DMS53 treated with DMSO at 0.1 percent for 48 hours (cell line): ENCODE data around the gene SOX12.
"Not testable (repeated sequence)": the region's sequence is repeated elsewhere in the genome, so short reads cannot be mapped to it uniquely, and the experiment has no call there.

Experiments
- DNase-seq: peaks from one replicate; lab custom pipeline; 2025; ENCODE audit not compliant: unreplicated experiment; lab: John Stamatoyannopoulos, UW

Gene SOX12

GRCh38 chr20:328975-329695 lies 3.8 kb downstream of the SOX12 start:
- no peak for DNase-seq

DNA sequence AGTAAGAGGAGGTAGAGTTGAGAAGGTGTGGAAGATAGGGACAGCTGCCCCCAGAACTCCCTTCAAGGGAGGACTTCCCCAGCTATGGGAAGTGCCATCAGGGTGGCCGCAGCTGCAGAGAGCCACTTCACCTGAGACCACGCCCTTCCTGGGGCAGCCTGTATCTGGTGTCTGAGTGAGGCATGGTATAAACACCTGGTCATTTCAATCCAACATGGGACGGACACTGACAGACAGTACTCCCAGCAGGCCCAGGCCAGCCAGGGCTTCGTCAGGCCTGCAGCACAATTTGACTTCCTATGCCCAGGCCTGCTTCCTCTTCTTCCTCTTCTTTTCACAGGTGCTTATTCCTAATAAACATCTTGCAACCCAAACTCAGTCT lies 4.5 kb downstream of the SOX12 start:
- DNase-seq, result peak; percentile 74

GRCh38 chr20:330233-331149 lies 5.1 kb downstream of the SOX12 start:
- DNase-seq, result peak; percentile 50

DNA sequence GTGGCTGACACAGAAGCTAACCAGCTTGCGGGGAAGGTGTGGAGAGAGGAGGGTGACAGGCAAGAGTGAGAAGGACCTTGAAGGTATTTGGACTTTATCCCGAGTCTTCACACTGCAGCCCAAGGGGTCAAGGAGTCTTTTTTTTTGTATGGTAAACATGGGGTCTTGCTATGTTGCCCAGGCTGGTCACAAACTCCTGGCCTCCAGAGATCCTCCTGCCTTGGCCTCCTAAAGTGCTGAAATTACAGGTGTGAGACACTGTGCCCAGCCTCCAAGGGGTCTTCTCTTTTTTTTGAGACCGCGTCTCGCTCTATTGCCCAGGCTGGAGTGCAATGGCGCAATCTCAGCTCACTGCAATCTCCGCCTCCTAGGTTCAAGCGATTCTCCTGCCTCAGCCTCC lies 9.2 kb downstream of the SOX12 start:
- no peak for DNase-seq

DNA sequence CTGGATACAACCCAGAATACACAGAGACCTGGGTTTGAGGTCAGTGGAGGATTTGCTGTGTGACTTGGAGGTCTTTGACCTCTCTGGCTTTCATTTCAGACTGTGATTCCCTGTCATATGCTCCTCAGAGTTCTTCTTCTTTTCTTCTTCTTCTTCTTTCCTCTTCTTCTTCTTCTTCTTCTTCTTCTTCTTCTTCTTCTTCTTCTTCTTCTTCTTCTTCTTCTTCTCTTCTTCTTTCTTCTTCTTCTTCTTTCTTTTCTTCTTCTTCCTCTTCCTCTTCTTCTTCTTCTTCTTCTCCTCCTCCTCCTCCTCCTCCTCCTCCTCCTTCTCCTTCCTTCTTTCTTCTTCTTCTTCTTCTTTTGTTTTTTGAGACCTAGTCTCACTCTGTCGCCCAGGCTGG lies 10.7 kb downstream of the SOX12 start:
- DNase-seq, result not testable (repeated sequence)

DNA sequence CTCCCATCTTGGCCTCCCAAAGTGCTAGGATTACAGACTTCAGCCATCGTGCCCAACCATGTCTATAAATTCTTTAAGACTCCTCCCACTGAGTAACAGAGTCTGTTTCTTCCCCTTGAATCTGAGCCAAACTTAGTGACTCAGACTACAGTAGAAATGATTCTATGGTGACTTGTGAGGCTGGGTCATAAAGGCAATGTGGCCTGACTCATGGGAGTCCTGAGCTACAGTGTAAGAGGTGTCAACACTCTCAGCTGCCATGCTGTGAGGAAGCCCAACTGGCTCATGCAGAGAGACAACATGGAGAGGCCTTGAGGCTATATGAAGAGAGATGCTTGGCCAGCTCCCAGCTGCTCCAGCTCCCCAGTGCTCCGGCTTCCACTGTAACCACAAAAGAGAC lies 16.3 kb downstream of the SOX12 start:
- no peak for DNase-seq

- no peak for DNase-seq
Observed at GRCh38 chr20:343107-343506, 17.8 kb downstream of the SOX12 start.

DNA sequence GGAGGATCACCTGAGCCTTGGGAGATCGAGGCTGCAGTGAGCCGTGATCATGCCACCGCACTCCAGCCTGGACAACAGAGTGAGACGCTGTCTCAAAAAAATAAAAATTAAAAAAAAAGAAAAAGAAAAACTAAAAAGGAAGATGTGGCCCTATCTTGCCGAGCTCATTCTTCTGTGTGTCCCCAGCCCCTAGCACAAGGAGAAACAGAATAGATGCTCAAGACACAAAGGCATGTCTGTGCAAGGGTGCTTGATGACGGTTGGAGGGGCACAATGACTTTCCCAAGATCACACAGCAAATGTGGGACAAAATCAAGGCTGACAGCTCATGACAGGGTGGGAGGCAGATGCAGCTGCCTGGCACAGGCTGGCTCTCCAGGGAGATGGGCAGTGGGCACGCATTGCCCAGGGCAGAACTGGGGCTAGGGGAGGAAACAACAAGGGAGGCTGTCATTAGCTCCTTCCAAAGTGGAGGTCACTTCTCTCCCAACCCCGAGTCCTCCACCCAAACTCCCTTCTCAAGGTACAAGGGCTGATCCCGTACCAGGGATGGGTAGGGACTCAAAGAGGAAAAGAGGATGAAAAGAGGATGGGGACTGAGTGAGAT lies 20.8 kb downstream of the SOX12 start:
- DNase-seq, result no peak

DNA sequence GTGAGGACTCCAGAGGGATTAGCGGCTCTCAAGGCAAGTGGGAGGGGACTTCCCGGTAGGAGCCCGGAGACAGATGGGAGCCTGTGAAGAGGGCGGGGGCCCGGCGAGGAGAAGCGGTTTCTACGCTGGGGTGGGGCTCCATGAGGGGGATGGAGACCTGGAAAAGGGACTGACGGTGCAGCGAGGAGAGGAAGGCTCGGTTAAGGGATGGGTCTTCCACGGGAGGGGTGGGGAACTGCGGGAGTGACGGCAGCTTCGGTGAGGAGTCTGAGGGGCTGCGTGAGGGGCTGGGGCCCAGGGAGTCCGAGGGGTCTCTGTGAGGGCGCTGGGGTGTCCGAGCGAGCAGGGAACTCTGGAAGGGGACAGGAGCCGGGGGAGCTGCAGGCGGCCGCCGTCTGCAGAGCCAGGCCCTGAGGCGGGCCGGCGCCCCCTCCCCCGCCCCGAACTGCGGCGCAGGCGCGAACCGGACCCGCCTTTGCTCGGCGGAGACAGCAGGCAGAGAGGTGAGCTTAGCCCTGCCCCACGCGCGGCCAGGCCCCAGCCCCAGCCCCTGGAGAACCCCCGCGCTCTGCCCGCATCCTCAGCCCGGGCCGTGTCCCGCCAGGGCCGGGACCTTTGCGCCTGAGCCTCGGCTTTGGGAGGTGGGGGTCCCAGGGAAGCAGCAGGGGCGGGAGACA lies 21.4 kb downstream of the SOX12 start, which contains the start of gene NRSN2:
Gene NRSN2 (plus strand): TSS at position 472 of the 677 bp plus-strand sequence. CDS start 2,533 bp downstream, outside the sequence.
- DNase-seq, result peak; percentile 54

GRCh38 chr20:347317-347639 lies 21.9 kb downstream of the SOX12 start:
- no peak for DNase-seq

- peak; percentile 89 for DNase-seq
Observed at GRCh38 chr20:347640-348484, 22.5 kb downstream of the SOX12 start.

- no peak for DNase-seq
Observed at GRCh38 chr20:348972-349841, 23.9 kb downstream of the SOX12 start.

DNA sequence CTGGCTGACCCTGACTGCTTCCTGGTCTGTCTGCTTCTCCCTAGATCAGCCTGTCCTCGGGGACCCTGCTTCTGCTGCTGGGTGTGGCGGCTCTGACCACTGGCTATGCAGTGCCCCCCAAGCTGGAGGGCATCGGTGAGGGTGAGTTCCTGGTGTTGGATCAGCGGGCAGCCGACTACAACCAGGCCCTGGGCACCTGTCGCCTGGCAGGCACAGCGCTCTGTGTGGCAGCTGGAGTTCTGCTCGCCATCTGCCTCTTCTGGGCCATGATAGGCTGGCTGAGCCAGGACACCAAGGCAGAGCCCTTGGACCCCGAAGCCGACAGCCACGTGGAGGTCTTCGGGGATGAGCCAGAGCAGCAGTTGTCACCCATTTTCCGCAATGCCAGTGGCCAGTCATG lies 27.8 kb downstream of the SOX12 start:
- DNase-seq, result no peak

DNA sequence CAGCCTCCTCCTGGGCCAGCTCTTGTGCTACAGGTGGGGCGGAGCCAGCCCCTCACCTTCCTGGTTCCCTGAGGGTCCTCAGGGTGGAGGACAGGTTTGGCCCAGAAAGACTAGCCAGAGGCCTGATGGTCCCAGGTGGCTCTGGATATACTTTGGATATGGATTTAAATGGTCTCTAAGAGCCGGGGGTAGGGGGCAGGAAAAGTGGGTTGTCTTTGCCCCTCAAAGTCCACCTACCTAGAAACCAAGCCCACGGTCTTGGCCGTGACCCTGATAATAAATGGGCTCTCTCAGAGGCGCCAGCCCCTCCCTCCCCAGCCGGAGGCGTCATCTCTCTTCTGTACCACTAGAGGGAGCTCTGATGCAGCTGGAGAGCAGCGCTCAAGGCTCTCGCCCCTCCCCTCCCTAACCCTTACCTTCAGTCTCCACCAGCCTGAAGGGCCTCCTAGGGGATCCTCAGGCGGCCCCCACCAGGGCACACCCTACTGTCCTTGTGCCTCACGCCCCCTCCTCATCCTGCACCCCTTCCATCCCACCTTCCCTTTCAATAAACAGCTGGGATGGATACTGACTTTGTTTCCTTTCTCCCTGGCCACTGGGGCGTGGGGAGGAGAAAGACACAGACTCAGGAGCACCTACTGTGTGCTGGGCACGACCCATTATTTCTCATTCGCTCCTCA lies 29.1 kb downstream of the SOX12 start:
- peak; percentile 70 for DNase-seq

- not testable (repeated sequence) for DNase-seq
Observed at GRCh38 chr20:356154-356553, 30.8 kb downstream of the SOX12 start.

DNA sequence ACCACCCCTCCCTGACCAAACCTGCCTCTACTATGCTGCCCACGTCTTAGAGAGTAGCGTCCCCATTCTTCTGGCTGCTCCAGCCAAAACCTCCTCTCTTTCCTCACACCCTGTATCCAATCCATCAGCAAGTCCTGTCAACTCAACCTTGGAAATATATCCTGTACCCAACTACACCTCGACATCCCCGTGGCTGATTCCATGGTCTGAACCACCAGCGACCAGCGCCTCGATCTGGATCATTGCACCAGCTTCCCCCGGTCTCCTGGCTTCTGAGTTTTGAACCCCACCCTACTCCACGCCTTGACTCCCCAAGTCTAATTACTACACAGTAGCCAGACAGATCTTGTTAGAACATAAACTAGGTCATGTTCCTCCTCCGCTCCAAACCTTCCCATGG lies 31.4 kb downstream of the SOX12 start:
- no peak for DNase-seq

DNA sequence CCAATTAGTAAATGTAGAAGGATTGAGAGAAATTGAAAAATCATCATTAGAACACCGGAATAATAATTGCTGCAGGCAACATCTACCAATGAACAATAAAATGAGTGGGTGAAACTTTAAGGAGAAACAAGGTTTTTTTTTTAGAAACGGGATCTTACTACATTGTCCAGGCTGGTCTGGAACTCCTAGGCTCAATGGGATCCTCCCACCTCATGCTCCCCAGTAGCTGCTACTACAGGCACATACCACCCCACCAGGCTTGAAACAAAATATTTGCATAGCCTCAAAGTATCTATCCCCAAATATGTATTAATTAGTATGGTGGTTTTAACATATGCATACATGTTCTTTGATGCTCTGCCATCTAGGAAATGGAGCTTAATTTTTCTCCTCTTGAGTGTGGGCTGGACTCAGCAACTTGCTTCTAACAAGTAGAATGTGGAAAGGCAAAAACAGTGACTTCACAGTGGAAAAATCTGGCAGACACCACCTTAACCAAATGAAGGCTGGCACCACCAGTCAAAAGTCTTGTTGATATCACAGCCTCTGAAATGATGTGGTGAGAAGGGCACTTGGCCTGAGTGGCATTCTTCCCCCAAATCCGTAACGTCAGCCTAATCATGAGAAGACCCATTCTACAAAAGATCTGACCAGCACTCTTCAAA lies 33.7 kb downstream of the SOX12 start:
- DNase-seq, result no peak

DNA sequence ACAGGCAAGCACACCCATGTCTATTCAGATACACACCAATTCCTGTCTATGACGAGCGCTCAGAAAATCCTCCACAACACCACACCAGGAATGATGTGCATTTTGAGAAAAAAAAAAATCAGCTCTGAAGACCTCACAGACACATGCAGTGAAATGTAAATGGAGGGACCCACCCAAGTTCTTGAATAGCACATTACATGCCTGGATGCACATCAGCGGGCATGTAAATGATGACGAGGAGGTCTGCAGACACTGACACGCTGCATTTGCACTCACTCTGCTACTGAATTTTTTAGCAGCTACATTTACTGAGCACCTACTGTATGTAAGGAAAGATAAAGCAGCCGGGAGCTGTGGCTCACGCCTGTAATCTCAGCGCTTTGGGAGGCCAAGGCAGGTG lies 36.2 kb downstream of the SOX12 start:
- no peak for DNase-seq
